AG10803 (cell line): Measurements from ENCODE around the gene TTC21A.
"Not testable (repeated sequence)": the region's sequence is repeated elsewhere in the genome, so short reads cannot be mapped to it uniquely, and the experiment has no call there.

ENCODE experiments used
- DNase-seq: peaks from one replicate; pipeline ENCODE4 v3.0.0; 2010; ENCODE audit warnings: low read depth
- H3K4me3 ChIP-seq: 2 replicates; pipeline ENCODE4 v1.5.1; 2011; ENCODE audit warnings: mild to moderate bottlenecking, low read length, control low read depth
- TF ChIP-seq, protein P1 (sequence below): conservative IDR thresholded peaks from 2 replicates; pipeline ENCODE4 v1.5.1; 2011; ENCODE audit warnings: mild to moderate bottlenecking, low read length, control low read depth, inconsistent platforms

The TTC21A gene

DNA sequence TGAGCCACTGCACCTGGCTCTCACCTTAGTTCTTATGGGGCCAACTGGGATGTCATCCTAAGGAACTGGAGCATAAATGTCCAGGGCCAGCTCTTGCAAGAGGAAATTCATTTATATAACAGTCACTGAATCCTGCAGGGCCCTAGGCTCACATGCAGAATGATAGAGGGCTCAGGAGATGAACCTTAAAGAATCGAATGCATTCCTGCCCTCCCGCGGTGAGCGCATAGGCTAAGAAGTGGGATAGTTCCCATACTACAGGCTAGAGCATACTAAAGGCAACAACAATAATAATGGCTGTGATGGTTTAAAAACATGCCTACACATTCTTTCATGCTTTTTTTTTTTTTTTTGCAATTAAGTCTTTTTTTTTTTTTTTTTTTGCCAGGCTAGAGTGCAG lies 63.0 kb downstream of the TTC21A start:
- no peak for DNase-seq
- H3K4me3 ChIP-seq = no peak overlapping the region
- TF ChIP-seq, protein P1, sequence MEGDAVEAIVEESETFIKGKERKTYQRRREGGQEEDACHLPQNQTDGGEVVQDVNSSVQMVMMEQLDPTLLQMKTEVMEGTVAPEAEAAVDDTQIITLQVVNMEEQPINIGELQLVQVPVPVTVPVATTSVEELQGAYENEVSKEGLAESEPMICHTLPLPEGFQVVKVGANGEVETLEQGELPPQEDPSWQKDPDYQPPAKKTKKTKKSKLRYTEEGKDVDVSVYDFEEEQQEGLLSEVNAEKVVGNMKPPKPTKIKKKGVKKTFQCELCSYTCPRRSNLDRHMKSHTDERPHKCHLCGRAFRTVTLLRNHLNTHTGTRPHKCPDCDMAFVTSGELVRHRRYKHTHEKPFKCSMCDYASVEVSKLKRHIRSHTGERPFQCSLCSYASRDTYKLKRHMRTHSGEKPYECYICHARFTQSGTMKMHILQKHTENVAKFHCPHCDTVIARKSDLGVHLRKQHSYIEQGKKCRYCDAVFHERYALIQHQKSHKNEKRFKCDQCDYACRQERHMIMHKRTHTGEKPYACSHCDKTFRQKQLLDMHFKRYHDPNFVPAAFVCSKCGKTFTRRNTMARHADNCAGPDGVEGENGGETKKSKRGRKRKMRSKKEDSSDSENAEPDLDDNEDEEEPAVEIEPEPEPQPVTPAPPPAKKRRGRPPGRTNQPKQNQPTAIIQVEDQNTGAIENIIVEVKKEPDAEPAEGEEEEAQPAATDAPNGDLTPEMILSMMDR = no peak

DNA sequence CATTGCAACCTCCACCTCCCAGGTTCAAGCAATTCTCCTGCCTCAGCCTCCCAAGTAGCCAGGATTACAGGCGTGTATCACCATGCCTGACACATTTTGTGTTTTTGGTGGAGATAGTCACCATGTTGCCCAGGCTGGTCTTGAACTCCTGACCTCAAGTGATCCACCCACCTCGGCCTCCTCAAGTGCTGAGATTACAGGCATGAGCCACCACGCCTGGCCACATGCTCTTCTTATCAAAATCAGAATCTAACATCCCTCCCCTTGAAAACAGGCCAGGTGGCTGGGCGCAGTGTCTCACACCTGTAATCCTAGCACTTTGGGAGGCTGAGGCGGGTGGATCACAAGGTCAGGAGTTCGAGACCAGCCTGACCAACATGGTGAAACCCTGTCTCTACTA lies 63.4 kb downstream of the TTC21A start:
- H3K4me3 ChIP-seq = not testable (repeated sequence)

DNA sequence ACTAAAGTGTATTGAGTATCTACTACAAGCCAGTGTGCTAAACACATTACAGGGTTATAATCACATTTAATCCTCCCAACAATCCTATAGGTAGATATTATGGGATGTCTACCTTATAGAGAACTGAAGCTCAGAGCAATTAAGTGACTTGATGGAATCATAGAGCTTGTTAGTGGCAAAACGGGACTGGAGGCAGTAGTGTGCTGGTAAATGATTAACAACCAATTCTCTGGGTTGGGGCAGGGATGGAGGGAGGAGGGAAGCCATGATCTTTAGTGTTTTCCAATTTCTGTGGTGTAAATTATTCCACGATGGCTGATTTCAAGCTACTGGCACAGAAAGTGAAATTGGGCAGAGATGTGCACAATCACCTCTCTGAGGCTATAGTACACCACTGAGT lies 64.4 kb downstream of the TTC21A start:
- DNase-seq = no peak

More for the DNA sequence above, 63.4 kb downstream of the TTC21A start:
- DNase-seq = not testable (repeated sequence)

DNA sequence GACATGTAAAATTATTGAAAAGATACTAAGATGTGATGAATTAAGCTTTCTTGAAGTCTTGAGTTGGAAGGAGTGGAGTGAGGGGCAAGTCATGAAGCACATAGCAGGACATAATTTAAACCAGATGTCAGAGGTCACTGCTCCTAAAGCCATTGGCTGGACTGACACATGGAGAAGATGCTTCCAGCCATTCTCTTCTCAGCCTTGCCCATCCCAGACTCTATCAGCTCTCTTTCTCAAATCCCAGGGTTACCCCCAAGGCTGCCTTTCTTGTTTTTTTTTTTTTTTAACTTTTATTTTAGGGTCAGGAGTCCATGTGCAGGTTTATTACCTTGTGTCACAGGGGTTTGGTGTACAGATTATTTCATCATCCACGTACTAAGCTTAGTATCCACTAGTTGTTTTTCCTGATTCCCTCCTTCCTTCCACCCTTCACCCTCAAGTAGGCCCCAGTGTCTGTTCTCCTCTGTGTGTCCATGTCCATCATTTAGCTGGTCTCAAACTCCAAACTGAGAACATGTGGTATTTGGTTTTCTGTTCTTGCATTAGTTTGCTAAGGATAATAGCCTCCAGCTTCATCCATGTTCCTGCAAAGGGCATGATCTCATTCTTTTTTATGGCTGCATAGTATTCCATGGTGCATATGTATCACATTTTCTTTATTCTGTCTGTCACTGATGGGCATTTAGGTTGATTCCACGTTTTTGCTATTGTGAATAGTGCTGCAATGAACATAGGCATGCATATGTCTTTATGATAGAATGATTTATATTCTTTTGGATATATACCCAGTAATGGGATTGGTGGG lies 66.0 kb downstream of the TTC21A start:
- no peak for DNase-seq
- no peak overlapping the region for H3K4me3 ChIP-seq
- TF ChIP-seq, protein P1 = no peak

More for the DNA sequence above, 64.4 kb downstream of the TTC21A start:
- no peak overlapping the region for H3K4me3 ChIP-seq
- TF ChIP-seq, protein P1 = no peak

DNA sequence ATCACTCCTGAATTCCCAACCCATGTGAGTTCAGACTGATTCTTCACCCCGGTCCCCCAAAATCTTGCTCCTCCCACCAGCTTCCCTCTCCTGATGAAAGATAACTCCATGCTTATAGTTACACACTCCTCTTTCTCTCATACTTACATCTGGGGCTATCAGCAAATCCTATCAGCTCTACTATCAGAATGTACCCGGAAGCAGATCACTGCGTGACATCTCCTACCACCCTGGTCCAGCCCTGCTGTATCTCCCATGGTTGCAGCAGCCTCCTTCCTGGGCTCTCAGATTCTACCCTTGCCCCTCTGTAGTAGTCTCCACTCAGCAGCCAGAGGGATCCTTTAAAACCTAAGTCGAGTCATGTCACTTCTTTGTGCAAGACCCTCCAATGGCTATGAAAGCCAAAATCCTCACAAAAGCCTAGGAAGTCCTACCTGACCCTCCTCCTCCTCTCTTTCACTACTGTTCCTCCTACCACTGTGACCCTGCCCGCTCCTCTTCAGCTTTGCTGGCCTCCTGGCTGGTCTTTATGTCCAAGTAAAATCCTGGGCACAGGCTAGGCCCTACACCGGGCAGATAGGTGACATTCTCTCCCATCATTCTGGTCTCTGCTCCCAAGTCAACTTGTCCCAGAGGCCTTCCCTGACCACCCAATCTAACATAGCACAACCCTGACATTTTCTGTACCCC lies 68.7 kb downstream of the TTC21A start:
- H3K4me3 ChIP-seq = no peak overlapping the region
- TF ChIP-seq, protein P1 = no peak
- no peak for DNase-seq

DNA sequence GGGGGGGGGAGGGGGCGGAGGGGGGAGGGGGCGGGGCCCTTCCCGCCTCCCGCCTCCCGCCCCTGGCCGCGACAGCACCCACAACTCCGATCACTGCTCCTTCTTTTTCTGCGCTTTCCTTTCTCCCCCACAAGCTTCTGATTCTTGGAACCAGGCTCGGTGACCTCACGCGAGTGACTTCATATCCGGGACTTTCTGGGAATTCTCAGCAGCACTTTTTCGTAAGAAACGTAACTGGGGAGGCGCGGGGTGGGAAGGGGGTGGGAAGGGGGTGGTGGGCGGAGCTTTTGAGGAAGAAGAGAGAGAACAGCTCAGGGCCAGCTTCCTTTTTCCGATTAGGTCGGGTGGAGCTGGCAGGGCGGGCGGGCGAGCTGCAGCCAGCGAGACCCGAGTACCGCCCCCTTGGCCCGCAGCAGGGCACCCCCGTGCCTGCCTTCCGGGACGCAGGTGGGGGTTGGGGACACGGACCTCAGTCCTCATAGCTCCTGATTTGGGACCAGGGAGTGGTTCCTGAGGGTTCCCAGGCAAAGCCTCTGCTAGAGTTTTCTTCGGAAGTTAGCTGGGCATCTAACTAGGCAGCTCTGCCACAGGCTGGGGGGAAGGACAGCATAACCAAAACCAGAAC lies 70.3 kb downstream of the TTC21A start:
- DNase-seq = peak; percentile 94

DNA sequence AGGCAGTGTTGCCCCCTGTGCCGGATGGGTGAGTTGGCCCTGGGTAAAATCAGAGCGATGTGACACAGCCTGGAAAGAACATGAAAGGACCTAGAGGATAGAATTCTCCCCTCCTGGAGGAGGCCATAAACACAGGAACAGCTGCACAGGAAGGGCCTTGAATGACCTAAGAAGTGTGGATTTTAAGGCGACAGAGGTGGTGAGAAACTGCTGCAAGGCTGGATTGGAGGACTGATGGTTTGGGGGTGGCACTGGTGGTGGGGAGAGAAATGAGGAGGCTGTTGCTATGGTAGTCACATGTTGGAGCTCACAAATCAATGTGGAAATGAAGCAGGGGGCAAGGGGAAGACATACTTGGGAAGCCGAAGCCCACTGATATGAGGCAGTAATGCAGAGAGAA lies 71.1 kb downstream of the TTC21A start:
- H3K4me3 ChIP-seq = no peak overlapping the region; the same call in 1 of the 2 replicates
- TF ChIP-seq, protein P1 = no peak
- DNase-seq = peak; percentile 42

More for the DNA sequence above, 70.3 kb downstream of the TTC21A start:
- H3K4me3 ChIP-seq = peak overlapping the region; percentile 64
- TF ChIP-seq, protein P1 = no peak
